Panc1 (cell line): ENCODE results near the gene MYBPHL. TPM values are rescaled to one million over a fixed set of nuclear protein-coding genes. Genes with fewer than 3 reads are reported as not detected.

Experiments
- ATAC-seq: fragments of 200-7000 bp; cut with Tn5 transposase; 2 replicates; pipeline ENCODE4 v1.9.1; 2020; ENCODE audit warnings: mild to moderate bottlenecking, moderate library complexity
- BruUV-seq: library from RNA; stranded (reverse); fragments of 400-500 nt; replicated peaks from 2 replicates; lab custom pipeline; 2021; lab: Mats Ljungman, UMichigan
- CTCF ChIA-PET: fragments of 300-600 bp; sonication (Branson Sonifier 250); formaldehyde crosslinking; loops from one replicate; lab custom pipeline; 2022; ENCODE audit warnings: antibody characterized with exemption; lab: Charles Lee
- POLR2A ChIA-PET: fragments of 300-600 bp; sonication (Branson Sonifier 250); formaldehyde crosslinking; loops from one replicate; lab custom pipeline; 2022; ENCODE audit warnings: antibody characterized with exemption; lab: Charles Lee
- DNase-seq: peaks from one replicate; pipeline ENCODE4 v3.0.0-alpha.2; 2010; ENCODE audit warnings: low read depth, low spot score
- H3K27ac ChIP-seq: 2 replicates; pipeline ENCODE4 v1.5.1; 2011; ENCODE audit warnings: mild to moderate bottlenecking, low read length, inconsistent platforms
- H3K27me3 ChIP-seq: fragments of 200-500 bp; sonication (Bioruptor generic); 2 replicates; pipeline ENCODE4 v1.6.0; 2014; ENCODE audit warnings: low read length, inconsistent platforms; ENCODE audit not compliant: control insufficient read depth, insufficient read depth
- H3K36me3 ChIP-seq: fragments of 200-500 bp; sonication (Bioruptor generic); 2 replicates; pipeline ENCODE4 v1.5.1; 2014; ENCODE audit warnings: inconsistent platforms, mild to moderate bottlenecking, low read length, moderate library complexity; ENCODE audit not compliant: control insufficient read depth, insufficient read depth
- H3K4me1 ChIP-seq: 2 replicates; pipeline ENCODE4 v1.5.1; 2011; ENCODE audit warnings: inconsistent platforms, mild to moderate bottlenecking, low read length, moderate library complexity; ENCODE audit not compliant: control insufficient read depth, insufficient read depth
- H3K4me3 ChIP-seq, 2 experiments: 2 replicates each; pipeline ENCODE4 v1.5.1; 2011 to 2012; ENCODE audit warnings: low read depth in 2 of 2, low read length in 2 of 2, mild to moderate bottlenecking in 2 of 2, inconsistent platforms in 1 of 2, moderate library complexity in 1 of 2
- H3K9me3 ChIP-seq: fragments of 200-500 bp; sonication (Bioruptor generic); 2 replicates; pipeline ENCODE4 v1.5.1; 2014; ENCODE audit warnings: low read depth, mild to moderate bottlenecking, inconsistent platforms, low read length, moderate library complexity; ENCODE audit not compliant: control insufficient read depth, insufficient read depth
- CTCF ChIP-seq: fragments of 450-650 bp; IDR thresholded peaks from 2 replicates; pipeline ENCODE4 v1.5.1; 2017; ENCODE audit warnings: mild to moderate bottlenecking
- POLR2AphosphoS5 ChIP-seq: IDR thresholded peaks from 2 replicates; pipeline ENCODE4 v1.6.1; 2012; ENCODE audit warnings: mild to moderate bottlenecking, low read depth, low read length, moderate library complexity
- REST ChIP-seq, 2 experiments: IDR thresholded peaks; 2 replicates each; pipeline ENCODE4 v1.6.1; 2011 to 2012; ENCODE audit warnings: low read depth in 2 of 2, control low read depth in 1 of 2, low read length in 1 of 2, mild to moderate bottlenecking in 1 of 2, moderate library complexity in 1 of 2; ENCODE audit not compliant: insufficient read depth in 1 of 2
- SIN3A ChIP-seq: IDR thresholded peaks from 2 replicates; pipeline ENCODE4 v1.6.1; 2012; ENCODE audit warnings: low read depth, mild to moderate bottlenecking, low read length, moderate library complexity, borderline replicate concordance; ENCODE audit not compliant: insufficient read depth
- TCF7L2 ChIP-seq: IDR thresholded peaks from 2 replicates; pipeline ENCODE4 v1.6.1; 2011; ENCODE audit warnings: mild to moderate bottlenecking, low read depth, low read length, inconsistent platforms
- in situ Hi-C: cut with HindIII; loops from 2 replicates; pipeline ENCODE4 v1.10.0; 2016; ENCODE audit warnings: low sequenced_read_pairs, low pct_unique_long_range_greater_than_20kb
- intact Hi-C: fragments of 100-400 bp; cut with micrococcal nuclease; formaldehyde crosslinking; loops from one replicate; pipeline ENCODE4 v1.10.0; 2022; ENCODE audit not compliant: unreplicated experiment
- total RNA-seq: library from RNA; stranded (reverse); gene quantifications from one replicate; pipeline ENCODE4 v1.2.1, GENCODE V29; 2021; ENCODE audit not compliant: unreplicated experiment

Gene MYBPHL
- total RNA-seq, 1 experiment from 2014 or later: not detected

DNA sequence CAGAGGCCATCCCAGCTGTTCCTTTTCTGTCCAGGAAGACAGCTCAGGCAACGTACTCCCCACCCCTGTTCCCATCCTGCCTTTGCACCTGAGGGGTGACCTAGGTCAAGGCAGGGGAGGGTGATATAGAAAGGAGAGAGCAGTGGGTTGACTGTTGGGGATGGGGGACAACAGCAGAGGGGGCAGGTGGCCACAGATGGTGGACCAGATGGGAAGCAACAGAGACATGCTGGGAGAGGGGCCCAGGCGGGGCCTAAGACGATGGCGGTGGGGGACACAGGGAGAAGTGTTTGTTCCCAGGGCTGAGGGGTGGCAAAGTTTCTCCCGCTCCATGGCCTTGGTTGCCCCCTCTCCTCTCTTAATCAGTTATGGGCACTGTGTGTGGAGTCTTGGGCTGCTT, 51.1 kb downstream of the MYBPHL start:
- no peaks in the 10 kb centered on the region for H3K9me3 ChIP-seq
- H3K4me1 ChIP-seq: peaks cover 8% of the 10 kb centered on the region
- no peak for TF ChIP-seq REST (IDR thresholded peaks at IDR 0.05; ENCODE audit: insufficient read depth in 1 of 2, low read depth in 2 of 2, low read length in 1 of 2)
- TF ChIP-seq TCF7L2: no peak
- no peak for TF ChIP-seq SIN3A
- no peak for TF ChIP-seq POLR2AphosphoS5
- TF ChIP-seq CTCF: no peak
- no peak overlapping the region for H3K27ac ChIP-seq
- ChIA-PET POLR2A (interaction anchor here (0.6 kb wide), 1 partner anchor 66 kb away, joined by 3 read pairs; no protein-coding TSS in a partner anchor), CTCF (no interaction called here)
- in situ Hi-C loops (no loop called here), intact Hi-C loops (no loop called here)
- H3K36me3 ChIP-seq: no peaks in the 10 kb centered on the region
- DNase-seq (no peak), ATAC-seq (no peak)
- H3K4me3 ChIP-seq: no peak overlapping the region
- no TSS peak for BruUV-seq
- no peaks in the 10 kb centered on the region for H3K27me3 ChIP-seq

DNA sequence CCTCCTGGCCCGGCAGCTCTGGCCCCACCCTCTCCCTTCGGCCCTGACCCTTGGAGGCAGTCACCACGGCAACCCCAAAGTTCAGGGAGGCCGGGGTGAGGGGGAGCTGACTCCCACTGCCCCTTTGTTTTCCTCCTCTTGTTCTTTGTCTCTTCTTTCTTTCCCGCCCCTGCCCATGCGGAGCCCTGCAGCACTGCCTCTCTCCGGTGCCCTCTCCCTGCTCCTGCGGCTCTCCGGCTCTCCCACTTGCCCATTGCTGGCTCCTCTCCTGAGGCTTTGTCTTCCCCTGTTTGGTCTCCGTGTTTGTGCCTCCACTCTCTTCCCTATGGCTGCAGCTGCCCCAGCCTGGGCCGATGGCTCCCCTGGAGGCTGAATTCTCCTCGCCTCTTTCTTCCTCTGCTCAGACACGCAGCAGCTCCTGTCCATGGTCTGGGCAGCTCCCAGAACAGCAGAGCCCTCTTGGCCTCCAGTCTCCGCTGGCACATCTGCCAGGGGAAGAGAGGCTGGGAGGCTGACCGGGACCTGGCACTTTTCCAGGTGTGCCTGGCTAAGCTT, 51.6 kb downstream of the MYBPHL start:
- ATAC-seq (peak; percentile 46; the same call in 1 of the 2 replicates), DNase-seq (no peak)
- no TSS peak for BruUV-seq
- Histone ChIP-seq H3K36me3 (no peaks in the 10 kb centered on the region), H3K4me1 (peaks cover 8% of the 10 kb centered on the region), H3K27ac (no peak overlapping the region), H3K9me3 (no peaks in the 10 kb centered on the region), H3K4me3 (no peak overlapping the region), H3K27me3 (no peaks in the 10 kb centered on the region)
- in situ Hi-C loops (no loop called here), intact Hi-C loops (no loop called here)
- TF ChIP-seq TCF7L2 (no peak), REST (IDR thresholded peaks at IDR 0.05; ENCODE audit: insufficient read depth in 1 of 2, low read depth in 2 of 2, low read length in 1 of 2) (no peak), CTCF (no peak), SIN3A (no peak), POLR2AphosphoS5 (no peak)
- POLR2A ChIA-PET: interaction anchor here (0.6 kb wide), 1 partner anchor 67 kb away, joined by 3 read pairs; no protein-coding TSS in a partner anchor
- CTCF ChIA-PET: no interaction called here
